Amniotic stem cell (primary cell): ENCODE results near the gene S100Z.
"Not testable (repeated sequence)": the region's sequence is repeated elsewhere in the genome, so short reads cannot be mapped to it uniquely, and the experiment has no call there.

Source experiments
- DNase-seq: peaks from one replicate; lab custom pipeline; 2025; lab: John Stamatoyannopoulos, UW

Gene S100Z

DNA sequence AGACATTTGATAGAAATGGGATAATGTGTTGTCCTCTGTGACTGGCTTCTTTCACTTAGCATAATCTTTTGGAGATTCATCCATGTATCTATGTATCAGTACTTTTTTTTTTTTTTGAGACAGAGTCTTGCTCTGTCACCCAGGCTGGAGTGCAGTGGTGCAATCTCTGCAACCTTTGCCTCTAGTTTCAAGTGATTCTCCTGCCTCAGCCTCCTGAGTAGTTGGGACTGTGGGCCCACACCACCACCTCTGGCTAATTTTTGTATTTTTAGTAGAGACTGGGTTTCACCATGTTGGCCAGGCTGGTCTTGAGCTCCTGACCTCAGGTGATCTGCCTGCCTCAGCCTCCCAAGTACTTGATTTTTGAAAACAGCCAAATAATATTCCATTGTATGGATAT, 23.4 kb upstream of the S100Z start:
- not testable (repeated sequence) for DNase-seq

DNA sequence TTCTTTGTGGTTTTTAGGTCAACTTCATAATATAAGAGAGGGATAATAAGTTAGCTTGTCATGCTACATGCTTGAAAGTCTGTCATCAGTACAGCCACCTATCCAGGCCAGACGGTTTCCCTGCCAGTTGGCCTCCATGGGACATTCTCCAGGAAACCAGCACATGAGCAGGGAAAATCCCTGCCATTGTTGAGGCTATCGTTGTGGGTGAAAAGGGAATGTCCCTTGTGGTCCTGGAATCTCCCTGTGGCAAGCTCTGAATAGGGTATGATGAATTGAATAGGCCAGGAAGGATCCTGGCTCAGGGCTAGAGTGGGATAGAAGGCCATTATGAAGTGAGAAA, 18.7 kb upstream of the S100Z start:
- DNase-seq = no peak

DNA sequence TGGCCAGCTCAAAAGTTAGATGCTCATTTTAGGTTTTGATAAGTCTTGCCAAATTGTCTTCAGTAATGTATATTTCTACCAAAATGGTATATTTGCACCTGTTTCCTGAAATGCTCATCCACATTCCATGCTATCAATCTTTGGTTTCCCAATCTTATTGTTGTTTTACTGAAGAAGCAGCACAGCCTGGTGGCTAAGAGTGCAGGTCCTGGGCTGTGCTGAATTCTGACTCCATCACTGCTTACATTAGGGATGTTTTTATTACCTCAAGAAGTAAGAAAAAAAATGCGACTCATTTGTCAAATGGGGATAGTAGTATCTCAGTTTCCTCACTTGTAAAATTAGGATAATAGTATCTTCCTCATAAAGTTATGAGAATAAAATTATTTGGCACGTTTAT, 13.6 kb upstream of the S100Z start:
- no peak for DNase-seq

DNA sequence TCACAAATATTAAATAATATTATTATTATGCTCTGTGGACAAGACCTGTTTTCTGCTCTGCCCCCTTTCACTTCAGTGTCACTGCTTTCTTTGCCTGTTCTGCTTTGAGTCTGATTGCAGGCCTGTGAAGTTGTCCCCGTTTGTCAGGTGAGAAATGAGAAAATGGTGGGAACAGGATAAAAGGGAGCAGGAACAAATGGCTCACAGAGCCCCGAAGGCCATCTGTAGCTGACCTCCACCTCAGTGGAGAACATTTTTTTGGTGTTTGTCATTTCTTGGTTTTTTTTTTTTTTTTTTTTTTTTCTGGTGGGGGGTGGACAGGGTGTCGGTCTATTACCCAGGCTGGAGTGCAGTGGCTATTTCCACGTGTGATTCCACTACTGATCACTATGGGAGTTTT, 13.2 kb upstream of the S100Z start:
- no peak for DNase-seq

DNA sequence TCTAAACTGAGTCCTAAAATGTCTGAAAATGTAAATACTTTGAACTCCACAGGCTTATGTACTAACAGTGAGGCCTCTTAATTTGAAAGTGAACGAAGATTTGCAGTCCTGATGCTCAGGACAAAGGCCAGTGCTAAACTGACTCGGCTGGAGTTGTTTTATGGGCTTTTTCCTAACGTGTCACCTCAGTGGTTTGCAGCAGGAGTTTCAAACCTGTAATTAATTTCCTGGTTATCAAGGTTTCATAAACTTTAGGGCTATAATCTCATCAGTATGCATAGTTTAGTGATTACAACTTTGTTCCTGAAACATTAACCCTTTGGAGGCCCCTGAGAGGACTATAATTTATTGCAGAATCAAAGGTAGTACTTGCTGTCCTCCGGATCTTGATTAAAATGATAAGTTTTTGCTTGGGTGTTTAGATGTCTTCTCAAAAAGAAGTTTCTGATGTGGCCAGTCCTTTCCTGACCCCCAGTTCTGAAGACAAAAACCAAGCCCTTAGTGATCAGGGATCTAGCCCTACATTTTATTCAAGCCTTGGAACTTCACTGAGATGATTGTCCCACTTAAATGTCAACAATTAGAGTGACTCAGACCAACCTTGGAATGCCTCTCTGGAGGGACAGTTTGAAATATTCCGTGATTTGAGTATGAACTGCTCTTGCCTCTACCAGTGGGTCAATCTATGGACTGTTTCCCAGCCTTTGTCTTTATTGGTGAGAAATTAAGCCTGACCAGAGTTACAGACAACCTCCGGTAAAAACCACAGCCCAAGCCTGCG, 11.1 kb upstream of the S100Z start:
- no peak for DNase-seq

DNA sequence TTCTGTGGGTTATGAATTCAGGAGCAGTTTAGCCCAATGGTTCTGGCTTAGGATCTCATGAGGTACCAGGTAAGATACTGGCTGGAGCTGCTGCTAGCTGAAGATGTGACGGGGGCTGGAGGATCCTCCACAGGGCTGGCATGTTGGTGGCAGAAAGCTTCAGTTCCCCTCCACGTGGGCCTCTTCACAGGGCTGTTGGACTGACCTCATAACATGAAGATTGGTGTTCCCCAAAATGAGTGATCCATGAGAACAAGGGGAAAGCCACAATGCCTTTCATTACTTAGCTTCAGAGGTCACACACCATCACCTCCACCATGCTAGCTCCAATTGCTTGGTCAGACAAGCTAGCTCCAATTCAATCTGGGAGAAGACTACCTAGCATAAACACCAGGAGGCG, 8.5 kb upstream of the S100Z start:
- DNase-seq = no peak

DNA sequence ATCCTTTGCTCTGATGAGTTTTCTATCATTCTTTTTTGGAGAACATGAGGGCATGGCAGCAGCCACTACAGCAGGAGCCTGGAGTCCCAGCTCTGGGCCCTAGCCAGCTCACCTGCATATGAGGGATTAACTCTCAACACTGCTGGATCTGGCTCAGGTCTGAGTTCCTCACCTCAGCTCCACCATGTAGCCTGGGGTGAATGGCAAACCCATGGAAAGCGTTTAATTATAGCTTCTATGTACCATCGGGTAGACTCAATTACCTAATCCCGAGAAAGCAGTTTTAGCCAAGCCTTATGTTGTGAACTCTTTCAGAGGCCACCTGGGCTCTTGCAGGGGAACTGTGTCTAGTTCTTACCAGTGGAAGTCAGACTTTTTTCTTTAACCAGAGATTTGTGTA, 3.9 kb upstream of the S100Z start:
- no peak for DNase-seq

DNA sequence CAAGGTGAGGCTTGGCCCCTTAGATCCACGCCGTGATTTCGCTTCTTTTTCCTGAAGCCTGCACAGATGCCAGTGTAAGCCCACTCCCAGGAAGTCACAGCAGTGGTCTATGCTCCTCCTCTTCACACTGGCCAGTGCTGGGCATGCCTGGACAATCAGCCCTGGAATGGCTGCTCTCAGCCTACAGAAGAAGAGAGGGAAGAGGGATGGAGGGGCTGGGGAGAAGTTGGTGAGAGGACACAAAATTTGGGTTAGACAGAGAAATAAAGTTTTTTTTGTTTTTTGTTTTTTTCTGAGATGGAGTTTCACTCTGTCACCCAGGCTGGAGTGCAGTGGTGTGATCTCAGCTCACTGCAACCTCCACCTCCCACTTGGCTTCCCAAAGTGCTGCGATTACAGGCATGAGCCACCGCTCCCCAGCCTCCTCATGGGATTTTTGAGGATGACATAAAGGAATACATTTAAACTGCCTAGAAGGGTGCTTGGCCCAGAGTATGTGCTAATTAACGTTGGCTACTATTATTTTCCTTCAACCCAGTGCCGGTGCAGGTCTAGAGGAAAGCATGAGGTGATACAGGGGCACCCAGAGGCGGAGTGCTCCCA, 830 bp downstream of the S100Z start:
- DNase-seq = no peak

DNA sequence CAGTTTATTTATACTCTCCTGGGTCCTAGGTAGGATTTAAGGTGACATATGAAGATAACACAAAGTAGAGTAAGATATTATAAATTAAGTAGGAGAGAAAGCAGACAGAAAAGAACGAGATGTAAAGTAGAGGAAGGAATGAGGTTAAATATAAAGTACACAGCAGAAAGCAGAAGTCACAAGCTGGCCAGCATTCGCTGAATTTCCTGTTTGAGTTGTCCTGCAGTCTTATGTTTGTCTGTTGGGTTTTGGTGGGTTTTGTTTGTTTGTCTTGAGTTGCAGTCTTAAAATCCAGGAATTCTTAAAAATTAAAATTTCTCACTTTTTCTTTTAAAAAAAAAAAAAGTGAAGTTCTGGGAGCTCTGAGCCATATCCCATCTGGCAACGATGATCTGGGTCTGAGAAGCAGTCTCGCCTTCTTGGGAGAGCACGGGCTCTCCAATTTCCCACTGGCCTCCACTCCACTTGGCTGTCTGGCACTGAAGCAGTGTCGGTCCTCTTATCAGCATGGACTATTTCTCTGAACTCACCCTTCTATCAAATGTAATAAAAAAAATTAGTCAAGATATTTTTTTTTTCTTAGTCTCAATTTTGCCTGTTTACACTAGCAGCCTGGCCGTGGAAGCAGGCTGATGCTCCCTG, 2.0 kb downstream of the S100Z start:
- DNase-seq = no peak

DNA sequence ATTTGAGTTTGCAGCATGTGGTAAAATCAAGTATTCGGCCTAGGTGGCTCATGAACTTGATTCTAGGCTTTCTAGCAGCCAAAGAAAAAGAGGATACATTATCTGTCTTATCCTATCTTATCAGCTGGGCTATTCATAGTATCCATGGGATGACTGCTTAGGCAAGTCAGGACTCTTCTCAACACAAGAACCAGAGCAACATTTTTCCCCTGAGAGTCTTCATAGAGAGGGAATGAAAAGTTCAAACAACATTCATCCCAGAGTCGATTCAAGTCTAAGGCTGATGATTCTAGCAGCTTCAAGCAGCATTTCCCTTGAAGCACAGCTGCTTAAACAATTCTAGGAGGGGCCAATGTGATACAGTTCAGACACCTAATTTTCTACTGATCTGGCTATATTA, 3.0 kb downstream of the S100Z start:
- no peak for DNase-seq

DNA sequence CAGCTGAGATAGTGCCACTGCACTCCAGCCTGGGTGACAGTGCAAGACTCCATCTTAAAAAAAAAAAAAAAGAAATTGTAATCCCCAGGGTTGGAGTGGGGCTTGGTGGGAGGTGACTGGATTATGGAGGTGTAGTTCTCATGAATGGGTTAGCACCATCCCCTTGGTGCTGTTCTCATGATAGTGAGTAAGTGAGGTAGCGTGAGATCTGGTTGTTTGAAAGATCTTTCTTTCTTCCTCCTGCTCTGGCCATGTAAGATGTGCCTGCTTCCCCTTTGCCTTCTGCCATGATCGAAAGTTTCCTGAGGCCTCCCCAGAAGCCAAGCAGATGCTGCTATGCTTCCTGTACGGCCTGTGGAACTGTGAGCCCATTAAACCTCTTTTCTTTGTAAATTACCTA, 3.9 kb downstream of the S100Z start:
- not testable (repeated sequence) for DNase-seq

DNA sequence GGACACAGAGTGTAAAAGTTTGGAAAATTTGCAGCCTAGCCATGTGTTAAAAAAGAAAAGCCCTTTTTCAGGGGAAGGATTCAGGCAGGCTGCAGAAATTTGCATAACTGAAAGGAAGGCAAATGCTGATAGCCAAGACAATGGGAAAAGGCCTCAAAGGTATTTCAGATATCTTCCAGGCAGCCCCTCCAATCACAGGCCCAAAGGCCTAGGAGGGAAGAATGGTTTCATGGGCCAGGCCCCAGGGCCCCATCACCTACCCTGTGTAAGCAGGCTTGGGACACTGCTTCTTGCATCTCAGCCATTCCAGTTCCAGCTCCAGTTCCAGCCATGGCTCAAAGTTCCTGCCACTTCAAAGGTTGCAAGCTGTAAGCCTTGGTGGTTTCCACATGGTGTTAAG, 4.8 kb downstream of the S100Z start:
- DNase-seq = no peak

DNA sequence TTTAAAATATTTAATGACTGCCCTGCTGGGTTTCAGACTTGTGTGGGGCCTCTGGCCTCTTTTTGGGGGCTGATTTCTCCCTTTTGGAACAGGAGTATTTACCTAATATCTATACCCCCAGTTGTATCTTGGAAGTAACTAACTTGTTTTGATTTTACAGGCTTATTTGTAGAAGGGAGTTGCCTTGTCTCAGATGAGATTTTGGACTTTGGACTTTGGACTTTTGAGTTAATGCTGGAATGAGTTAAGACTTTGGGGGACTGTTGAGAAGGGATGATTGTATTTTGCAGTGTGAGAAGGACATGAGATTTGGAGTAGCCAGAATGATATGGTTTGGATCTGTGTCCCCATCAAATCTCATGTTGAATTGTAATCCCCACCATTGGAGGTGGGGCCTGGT, 5.7 kb downstream of the S100Z start:
- DNase-seq = not testable (repeated sequence)

DNA sequence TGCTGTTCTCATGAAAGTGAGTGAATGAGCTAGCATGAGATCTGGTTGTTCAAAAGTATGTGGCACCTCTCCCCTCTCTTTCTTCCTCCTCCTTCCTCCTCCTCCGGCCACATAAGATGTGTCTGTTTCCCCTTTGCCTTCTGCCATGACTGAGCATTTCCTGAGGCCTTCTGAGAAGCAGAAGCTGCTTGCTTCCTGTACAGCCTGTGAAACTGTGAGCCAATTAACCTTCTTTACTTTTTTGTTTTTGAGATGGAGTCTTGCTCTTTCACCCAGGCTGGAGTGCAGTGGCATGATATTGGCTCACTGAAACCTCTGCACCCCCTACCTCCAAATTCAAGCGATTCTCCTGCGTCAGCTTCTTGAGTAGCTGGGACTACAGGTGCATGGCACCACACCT, 6.1 kb downstream of the S100Z start:
- no peak for DNase-seq

DNA sequence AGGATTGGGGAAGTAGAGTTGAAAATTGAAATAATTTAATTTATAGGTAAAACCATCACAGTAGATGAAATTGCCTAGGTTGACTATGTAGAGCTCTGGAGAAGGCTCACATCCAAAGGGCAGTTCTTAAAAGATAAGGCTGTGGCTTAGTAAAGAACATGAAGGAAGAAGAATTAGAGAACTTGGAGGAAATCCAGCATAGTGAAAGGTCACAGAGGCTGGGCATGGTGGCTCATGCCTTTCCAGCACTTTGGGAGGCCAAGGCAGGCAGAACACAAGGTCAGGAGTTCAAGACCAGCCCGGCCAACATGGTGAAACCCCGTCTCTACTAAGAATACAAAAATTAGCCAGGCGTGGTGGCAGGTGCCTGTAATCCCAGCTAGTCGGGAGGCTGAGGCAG, 7.0 kb downstream of the S100Z start:
- not testable (repeated sequence) for DNase-seq

DNA sequence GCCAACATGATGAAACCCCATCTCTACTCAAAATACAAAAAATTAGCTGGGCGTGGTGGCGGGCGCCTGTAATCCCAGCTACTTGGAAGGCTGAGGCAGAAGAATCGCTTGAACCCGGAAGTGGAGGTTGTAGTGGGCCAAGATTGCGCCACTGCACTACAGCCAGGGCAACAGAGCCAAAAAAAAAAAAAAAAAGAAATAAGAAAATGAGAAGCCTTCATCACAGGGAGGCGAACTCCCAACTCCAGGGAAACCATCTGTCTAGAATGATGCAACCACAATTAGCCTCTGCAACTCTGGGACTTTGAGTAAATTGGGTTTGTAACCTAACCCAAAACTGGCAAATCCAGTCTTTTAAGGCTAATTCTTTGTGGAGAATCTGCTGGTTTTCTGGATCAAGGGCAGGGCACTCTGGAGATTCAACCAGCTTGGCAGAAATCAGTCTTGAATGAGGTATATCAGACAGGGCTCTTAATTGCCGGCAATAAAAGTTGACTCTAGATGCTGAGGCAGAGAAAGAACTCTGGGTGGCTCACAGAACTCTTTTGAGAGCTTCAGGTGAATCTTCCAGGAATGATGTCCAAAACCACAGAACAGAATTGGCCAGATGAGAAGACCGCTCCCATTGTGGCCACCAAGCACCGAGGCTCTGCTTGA, 9.9 kb downstream of the S100Z start:
- no peak for DNase-seq

DNA sequence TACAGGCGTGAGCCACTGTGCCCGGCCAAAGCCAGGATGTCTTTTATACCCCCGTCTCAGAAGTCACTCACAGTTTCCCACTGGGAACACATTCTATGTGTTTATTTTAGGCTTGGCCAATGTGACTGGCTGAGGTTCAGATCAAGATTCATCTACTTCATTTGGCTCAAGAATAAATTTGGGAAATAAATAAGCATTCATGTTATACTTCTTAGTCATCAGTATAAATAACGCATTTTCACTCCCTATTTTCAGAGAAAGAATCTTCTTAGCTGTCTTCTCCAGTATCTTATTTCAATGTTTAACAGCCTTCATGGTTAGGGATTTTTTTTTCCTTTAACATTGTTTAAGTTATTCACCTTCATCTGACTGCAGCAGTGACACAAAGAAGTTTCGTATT, 11.8 kb downstream of the S100Z start:
- no peak for DNase-seq

DNA sequence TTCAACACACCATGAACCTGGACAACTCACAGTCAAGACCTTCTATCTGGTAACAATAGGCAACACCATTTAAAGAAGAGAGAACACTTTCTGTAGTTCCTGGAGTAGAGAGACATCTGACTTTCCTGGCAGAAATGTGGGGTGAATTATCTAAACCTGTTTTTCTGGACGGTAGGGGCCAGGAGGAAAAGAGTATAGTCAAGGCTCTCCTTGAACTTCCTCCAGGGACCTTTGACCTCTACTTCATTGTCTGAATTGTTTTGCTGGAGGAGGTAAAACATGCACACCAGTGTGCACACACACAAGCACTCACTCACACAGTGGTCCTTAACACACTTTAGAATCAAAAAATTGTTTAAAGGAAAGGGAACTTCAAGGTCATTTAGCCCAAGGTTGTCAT, 13.2 kb downstream of the S100Z start:
- no peak for DNase-seq

DNA sequence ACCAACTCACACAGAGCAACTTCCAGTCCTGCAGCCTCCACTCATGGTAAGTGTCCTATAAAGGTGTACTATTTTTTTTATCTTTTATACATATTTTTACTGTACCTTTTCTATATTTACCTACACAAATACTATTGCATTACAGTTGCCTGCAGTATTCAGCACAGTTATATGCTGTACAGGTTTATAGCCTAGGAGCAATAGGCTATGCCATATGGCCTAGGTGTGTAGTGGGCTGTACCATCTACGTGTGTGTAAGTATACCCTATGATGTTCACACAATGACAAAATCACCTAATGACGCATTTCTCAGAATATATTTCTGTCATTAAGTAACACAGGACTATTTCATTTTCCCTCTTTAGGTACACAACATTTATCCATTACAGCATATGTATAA, 16.7 kb downstream of the S100Z start:
- no peak for DNase-seq

DNA sequence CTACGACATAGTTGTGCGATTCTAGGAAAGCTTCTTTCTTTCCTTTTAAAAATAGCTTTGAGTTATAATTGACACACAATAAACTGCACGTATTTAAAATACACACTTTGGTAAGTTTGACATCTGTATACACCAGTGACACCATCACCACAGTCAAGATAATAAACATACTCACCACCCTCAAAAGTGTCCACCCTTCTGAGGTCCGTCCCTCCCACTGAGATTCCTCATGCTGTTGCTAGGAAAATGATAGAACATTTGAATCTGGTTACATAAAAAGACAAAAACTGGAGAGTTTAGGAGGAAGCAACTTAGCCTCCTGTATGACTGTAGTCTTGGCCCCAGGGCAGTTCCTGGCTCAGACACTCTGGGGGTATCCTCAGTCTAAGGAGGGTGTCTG, 17.2 kb downstream of the S100Z start:
- no peak for DNase-seq

DNA sequence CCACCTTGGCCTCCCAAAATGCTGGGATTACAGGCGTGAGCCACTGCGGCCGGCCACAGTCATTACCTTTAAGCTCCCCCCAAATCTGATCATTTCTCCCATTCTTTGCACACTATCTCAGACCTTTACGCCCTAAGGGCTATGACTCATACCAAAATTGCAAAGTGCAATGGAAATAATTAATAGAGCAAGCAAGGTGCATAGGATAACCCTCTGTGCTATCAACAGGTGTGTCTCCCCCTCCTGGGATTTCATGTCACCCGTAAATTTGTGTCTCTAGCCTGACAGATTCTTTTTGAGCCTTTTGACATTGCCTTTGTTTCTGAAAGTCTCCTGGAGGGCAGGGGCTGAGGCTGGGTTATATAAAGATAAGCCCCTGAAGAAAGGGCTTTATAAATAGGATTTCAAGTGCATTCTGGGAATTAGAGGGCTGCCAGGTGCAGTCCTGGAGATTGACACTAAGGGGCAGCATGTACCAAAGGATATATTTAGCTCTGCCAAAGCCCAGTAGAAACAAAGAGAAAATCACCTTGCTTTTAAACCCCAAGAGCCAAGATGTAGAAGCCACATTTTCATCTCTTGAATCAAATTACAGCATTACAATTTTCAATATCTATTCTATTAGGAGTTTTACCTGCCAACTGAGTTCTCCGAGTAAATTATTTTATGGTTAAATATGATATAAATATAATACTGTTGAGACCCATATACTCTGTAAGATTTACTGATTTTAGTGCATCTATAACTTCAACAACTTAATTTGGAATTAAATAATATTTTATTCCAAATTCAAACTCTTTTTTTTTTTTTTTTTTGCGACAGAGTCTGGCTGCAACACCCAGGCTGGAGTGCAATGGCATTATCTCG, 18.2 kb downstream of the S100Z start:
- peak; percentile 20 for DNase-seq

DNA sequence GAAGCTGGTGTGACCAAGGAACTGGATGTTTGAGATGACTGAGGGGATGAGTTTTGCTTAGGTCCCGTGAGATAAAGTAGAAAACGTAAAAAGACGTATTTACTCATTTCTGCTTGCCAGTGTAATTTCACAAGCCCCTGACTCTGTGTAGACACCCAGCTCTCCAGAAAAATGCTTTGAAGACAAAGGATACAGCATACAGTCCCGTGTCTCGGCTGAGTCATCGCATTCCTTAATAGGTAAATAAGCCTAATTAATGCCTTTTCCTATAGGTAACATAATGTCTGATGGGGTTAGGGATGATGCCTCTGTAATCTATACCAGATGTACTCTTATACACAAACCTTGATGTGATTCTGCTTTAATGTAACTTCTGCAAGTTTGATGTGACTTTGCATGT, 20.2 kb downstream of the S100Z start:
- DNase-seq = no peak
